Glomerular endothelial cell (primary cell): ENCODE results near the gene NPC1L1. TPM values are rescaled to one million over a fixed set of nuclear protein-coding genes. Genes with fewer than 3 reads are reported as not detected.

Experiments used
- DNase-seq: peaks from one replicate; pipeline ENCODE4 v3.0.0-alpha.2; 2011; ENCODE audit warnings: low read depth, low spot score; ENCODE audit errors: extremely low read depth
- total RNA-seq: library from RNA; depleted of rRNA; stranded (reverse); fragments of >200 nt; gene quantifications from 2 replicates; pipeline ENCODE4 v1.2.3, GENCODE V29; 2015

NPC1L1 gene
- total RNA-seq, 1 donor from 2014 or later = not detected

DNA sequence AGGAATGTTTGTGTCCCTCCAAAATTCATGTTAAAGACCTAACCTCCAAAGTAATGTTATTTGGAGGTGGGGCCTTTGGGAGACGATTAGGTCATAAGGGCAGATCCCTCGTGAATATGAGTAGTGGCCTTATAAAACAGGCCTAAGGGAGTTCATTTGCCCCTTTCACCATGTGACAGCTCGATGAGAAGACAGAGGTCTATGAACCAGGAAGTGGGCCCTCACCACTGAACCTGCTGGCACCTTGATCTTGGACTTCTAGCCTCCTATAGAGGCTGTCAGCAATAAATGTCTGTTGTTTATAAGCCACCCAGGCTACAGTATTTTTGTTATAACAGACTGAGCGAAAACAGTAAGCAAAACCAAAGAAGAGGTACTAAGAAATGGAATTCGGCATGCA, 64.8 kb downstream of the NPC1L1 start:
- no peak for DNase-seq

DNA sequence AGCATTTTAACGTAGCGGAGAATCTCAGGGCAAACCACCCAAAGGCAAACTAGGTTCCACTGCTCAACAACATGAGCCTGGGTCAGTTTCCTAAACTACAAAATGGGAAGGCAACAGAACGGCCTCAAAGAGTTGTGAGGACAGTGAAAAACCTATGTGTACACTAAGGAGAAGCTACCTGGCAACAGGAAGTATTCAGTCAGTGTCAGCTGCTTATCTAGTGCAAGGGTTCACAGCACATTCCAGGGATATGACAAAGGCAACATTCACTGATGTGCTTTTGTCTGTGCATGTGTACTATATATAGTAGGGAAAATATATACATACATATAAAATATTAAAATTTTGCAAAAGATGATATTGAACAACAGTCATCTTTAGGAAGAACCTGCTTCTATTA, 67.8 kb downstream of the NPC1L1 start:
- no peak for DNase-seq

DNA sequence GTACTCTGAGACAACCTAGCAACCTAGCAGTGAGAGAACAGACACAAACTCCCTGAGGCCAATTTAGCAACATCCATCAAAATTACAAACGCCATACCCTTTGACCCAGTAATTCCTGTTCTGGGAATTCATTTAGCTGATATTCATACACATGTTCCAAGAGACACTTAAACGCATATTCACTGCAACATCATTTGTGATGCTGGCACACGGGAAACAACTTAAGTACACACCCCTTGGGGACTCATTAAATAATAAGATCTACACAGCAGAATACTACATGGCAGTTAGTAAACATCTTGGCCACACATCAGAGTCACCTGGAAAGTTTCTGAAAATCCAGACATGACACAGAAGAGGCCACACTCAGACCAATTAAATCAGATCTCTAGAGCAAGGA, 68.3 kb downstream of the NPC1L1 start:
- no peak for DNase-seq

DNA sequence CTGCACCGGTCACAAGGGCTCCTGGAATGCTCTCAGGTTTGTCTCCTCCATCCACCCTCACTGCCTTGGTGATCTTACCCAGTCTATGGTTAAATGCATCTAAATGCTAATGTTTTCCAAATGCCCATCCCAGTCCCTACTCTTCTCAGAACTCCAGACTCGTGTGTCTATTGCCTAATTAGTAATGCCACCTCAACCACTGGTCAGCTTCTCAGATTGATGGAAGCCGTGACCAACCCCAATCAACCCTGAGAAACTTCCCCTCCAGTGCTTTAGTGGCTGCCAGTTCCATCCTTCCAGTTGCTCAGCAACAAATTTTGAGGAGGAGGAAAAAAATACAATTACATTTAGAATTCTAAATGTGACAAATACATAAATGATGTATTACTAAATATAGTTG, 69.3 kb downstream of the NPC1L1 start:
- DNase-seq = no peak

DNA sequence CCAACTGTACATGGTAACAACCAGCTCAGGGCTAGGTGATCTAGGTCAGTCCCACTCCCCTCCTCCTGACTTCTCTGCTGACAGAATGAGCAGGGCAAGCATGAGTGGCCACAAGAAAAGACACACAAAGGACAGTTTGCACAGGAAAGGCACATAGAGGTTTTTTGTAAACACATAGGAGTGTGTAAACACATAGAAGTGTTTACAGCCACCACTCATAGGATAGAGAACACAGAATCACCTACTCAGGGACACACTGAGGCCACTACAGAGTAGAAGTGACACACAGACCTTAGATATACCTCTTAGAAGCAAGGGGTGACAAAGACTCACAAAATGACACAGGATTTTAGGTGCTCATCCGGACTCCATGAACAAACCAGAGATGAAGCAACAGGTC, 69.7 kb downstream of the NPC1L1 start:
- DNase-seq = no peak

DNA sequence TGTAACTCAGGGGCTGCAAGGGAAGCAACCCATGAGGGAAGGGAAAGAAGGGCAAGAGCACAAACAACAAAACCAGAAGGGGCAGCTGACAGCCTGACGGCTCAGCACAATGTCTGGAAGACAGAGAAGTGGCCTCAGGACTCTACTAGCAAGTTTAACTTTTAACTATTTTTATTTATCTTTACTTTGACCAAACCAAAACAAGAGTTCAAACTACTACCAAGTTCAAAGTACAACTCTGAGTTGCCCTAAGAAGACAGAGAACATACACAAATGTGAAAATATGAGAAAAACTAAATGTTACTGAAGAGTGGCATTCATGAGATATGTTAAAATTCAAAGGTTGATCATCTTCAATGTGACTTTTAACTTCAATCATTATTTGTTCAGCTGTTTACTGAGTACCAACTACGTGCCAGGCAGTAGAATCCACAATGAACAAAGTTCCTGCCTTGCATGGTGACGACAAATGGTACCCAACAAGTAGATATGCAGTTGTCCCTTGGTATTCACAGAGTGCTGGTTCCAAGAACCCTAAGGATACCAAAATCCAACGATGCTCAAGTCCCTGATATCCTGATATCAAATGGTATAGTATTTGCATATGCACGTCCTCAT, 70.4 kb downstream of the NPC1L1 start:
- no peak for DNase-seq

DNA sequence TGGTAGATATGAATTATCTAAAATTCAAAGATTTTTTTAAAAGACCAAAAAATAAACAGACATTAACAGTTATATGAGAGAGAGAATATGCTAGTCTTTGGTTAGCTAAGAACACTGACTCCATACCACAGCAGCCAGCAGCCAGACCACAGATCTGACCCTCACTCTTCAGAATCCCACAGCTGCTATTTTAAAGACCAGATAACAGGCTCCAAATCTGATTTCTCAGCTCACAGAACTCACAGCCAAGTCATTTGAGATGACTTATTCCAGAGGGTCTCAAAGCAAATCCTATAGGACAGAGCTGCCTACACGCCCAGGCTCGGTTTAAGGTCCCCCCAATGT, 71.0 kb downstream of the NPC1L1 start:
- DNase-seq = no peak

DNA sequence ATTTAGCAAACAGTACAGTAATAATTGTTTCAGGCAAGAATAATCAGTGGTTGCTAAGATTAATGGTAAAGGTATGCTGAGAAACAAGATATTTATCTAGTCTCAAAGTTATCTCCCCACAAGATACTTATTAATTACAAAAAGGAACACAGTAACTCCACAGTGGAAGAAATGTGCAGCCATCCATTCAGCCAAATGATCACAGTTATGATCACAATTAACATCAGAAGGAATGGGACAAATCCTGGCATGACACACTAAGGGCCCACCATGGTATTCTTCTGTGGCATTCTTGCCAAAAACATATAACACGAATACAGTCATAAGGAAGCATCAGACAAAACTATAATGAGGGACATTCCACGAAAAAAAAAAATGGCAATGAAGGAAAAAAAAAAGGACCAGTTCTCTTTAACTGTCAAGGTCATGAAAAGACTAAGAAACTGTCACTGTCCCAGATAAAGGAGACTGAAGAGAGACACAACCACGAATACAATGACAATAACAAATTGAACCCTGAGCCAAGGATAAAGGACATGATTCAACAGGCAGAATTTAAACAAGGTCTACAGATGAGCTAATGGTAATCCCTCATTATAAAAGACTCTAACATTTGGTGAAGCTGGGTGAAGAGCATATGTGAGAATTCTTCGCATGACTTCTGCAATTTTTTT, 71.5 kb downstream of the NPC1L1 start:
- no peak for DNase-seq

DNA sequence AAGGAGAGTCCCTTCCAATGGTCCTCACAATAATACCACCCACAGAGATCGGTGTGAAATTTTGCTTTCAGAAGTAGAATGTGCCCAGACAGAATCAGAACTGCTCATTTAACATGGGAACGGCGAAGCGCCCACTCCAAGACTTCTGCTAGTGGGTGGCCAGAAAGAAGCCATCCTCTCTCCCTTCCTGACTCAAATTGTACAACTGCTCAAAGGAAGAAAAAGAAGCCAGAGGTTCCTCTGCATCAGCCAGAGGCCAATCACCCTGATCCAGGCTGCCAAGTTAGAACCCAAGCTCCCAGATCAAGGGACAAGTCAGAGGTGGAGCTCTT, 73.9 kb downstream of the NPC1L1 start:
- DNase-seq = no peak

DNA sequence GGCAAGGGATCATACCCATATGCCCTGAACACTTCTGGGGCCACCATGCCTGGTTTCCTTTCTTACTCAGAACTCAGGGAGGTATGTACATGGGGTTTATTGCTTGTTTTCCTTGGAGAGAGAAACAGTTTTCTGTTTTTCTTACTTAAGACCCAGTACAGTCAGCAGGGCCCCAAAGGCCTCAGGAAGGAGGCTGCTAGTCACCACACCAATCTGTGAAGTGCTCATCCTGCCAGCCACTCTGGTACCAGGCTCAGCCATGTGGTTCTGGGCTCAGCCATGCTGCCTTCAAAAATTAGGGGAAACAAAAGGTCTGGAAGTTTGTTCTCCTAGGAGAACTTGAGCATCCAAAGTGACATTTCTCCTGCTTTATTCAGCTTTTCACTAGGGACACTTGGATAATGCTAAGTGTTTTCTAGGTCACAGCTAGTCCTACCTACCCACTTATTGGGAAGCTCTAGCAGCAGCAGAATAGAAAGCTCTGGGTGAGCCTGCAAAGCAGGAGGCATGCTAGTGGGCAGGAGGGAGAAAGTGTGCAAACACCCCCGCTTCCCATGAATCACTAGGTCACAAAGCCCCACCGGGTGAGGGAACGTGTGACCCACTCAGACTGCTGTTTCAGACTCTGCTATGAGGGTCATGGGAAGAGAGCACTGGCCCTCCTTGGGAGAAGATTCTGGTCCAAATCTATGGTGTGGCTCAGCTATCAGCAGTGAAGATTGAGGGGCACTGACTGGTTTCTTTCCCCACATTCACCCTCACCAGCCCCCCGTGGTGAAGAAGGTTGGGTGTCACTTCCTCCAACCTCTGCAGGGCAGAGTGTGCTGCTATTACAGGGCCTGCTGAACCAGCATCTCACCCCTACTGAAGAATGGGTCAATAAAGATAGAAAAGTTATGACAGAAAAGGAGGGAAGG, 74.6 kb downstream of the NPC1L1 start:
- no peak for DNase-seq

DNA sequence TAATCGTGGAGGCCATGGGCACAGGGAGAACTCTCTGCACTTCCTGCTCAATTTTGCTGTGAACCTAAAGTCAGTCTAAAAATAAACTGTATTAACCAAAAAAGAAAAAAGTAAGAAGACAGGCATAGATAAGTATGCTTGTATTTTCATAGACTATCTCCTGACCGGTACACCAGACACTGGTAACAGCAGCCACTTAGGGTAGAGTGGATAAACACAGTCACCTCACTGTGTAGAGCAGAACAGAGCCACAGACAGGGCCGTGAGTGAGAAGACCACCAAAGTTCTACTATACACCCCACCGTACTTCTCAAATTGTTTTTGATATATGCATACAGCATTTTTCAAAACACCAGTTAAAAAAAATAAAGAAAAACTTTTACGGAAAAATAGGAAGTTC, 75.6 kb downstream of the NPC1L1 start:
- DNase-seq = no peak

DNA sequence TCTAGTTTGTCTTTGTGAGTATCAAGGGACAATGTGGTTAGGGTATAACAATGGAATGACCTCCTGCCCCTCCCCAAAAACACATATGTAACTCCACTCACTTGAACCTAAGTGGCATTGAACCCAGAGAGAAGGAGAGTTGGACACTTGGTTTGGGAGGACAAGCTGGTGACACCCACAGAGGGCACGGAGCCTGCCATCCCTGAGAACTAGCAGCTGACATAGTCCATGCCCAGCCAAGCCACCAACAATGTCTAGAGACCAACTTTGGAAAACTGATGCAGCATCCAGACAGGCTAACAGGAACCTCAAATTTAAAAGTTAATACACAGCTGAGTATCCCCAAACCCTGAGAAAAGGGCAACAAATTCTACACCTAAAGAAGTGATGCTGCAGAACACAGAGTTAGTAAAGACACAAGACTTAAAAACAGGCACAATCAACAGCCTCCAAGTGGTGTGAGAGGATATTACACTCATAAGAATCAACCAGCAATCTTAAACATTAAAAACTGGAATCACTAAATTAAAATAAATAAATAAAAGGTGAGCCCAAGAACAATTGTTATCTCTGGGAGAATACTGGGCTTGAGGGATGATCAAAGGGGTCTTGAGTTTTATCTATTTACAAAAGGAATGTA, 77.8 kb downstream of the NPC1L1 start:
- no peak for DNase-seq

Other genes starting within 250 kb of the NPC1L1 start
- gene CAMK2B, start 215.7 kb downstream of the NPC1L1 start, total RNA-seq = 0.05 and 0.29 TPM in 2 replicates
- 84.5 and 90.9 TPM in 2 replicates for gene NUDCD3, start 50.7 kb downstream of the NPC1L1 start, total RNA-seq
- gene DDX56, start 32.6 kb upstream of the NPC1L1 start, total RNA-seq = 79.6 and 89.5 TPM in 2 replicates
- gene TMED4, start 40.9 kb upstream of the NPC1L1 start, total RNA-seq = 89.7 and 126 TPM in 2 replicates
- gene OGDH, start 65.3 kb upstream of the NPC1L1 start, total RNA-seq = 69.6 and 70.4 TPM in 2 replicates
- 32.2 and 49.0 TPM in 2 replicates for gene ZMIZ2, start 207.5 kb upstream of the NPC1L1 start, total RNA-seq